GM12878 (cell line): ENCODE results near the gene NDUFB7. TPM values are rescaled to one million over a fixed set of nuclear protein-coding genes. Genes with fewer than 3 reads are reported as not detected.
A peak's percentile ranks its signal among the peaks of the same experiment; 100 is the strongest.

Experiments
- CBX3 ChIP-seq: fragments of 200-600 bp; sonication (generic); IDR thresholded peaks from 2 replicates; pipeline ENCODE4 v1.6.1; 2016; ENCODE audit warnings: low read depth, borderline replicate concordance
- CREB1 ChIP-seq: IDR thresholded peaks from 2 replicates; pipeline ENCODE4 v1.6.1; 2012; ENCODE audit warnings: low read depth, mild to moderate bottlenecking, inconsistent platforms
- DPF2 ChIP-seq: fragments of 450-650 bp; IDR thresholded peaks from 2 replicates; pipeline ENCODE4 v1.6.1; 2017; ENCODE audit warnings: mild to moderate bottlenecking
- EP300 ChIP-seq, 2 experiments: fragments of 150-350 bp in 1 of 2; IDR thresholded peaks; 2 replicates each; pipeline ENCODE4 v1.6.1; 2011 to 2012; ENCODE audit warnings: low read depth in 2 of 2, low read length in 2 of 2, borderline replicate concordance in 1 of 2, improper control_type of control experiment in 1 of 2, inconsistent platforms in 1 of 2; ENCODE audit not compliant: control insufficient read depth in 1 of 2
- ETV6 ChIP-seq, 2 experiments: fragments of 450-650 bp in 1 of 2; IDR thresholded peaks in 1 of 2; conservative IDR thresholded peaks in 1 of 2; 2 replicates each; pipeline ENCODE4 v1.6.1; 2014; ENCODE audit warnings: antibody characterized with exemption in 1 of 2, borderline replicate concordance in 1 of 2, low read depth in 1 of 2, mild to moderate bottlenecking in 1 of 2, moderate library complexity in 1 of 2
- EZH2 ChIP-seq: IDR thresholded peaks from 2 replicates; pipeline ENCODE4 v1.6.1; 2012; ENCODE audit warnings: low read depth, mild to moderate bottlenecking, control low read depth, inconsistent platforms, low read length, borderline replicate concordance; ENCODE audit not compliant: control insufficient read depth
- MTA2 ChIP-seq: fragments of 450-650 bp; IDR thresholded peaks from 2 replicates; pipeline ENCODE4 v1.6.1; 2016; ENCODE audit warnings: low read depth, mild to moderate bottlenecking, moderate library complexity
- NFIC ChIP-seq: IDR thresholded peaks from 2 replicates; pipeline ENCODE4 v1.6.1; 2012; ENCODE audit warnings: low read depth, mild to moderate bottlenecking, inconsistent platforms, low read length, moderate library complexity
- NR2F1 ChIP-seq: fragments of 450-650 bp; conservative IDR thresholded peaks from 2 replicates; pipeline ENCODE4 v1.6.1; 2017; ENCODE audit warnings: mild to moderate bottlenecking
- RELB ChIP-seq: fragments of 450-650 bp; IDR thresholded peaks from 2 replicates; pipeline ENCODE4 v1.6.1; 2017; ENCODE audit warnings: low read depth, mild to moderate bottlenecking, moderate library complexity
- TCF3 ChIP-seq: IDR thresholded peaks from 2 replicates; pipeline ENCODE4 v1.6.1; 2012; ENCODE audit warnings: low read depth, mild to moderate bottlenecking, low read length, borderline replicate concordance; ENCODE audit not compliant: insufficient read depth
- polyA plus RNA-seq, 11 experiments: library from polyadenylated mRNA; depleted of rRNA in 4 of 11; unstranded in 6 of 11; stranded (reverse) in 5 of 11; fragments of >200 nt; fragmentation: Nextera tagmentation in 4 of 11; fragmentation: Illumina TruSeq in 1 of 11; extraction: Ambion mirVana in 4 of 11; extraction: Trizol in 1 of 11; gene quantifications; 1 replicate in 1 of 11; 2 replicates in 10 of 11; pipeline versions ENCODE4 v1.2.1 to v1.2.3, GENCODE V29; 2011 to 2016; ENCODE audit warnings: inconsistent platforms in 2 of 11, missing spikeins in 2 of 11, low read depth in 1 of 11
- total RNA-seq, 4 experiments: library from RNA; depleted of rRNA in 3 of 4; stranded (reverse); fragments of >200 nt in 3 of 4; fragmentation: Illumina TruSeq in 1 of 4; extraction: Trizol in 1 of 4; gene quantifications; 2 replicates each; pipeline versions ENCODE4 v1.2.1 to v1.2.3, GENCODE V29; 2013 to 2021
- TF ChIP-seq, protein P1 (sequence below): fragments of 450-650 bp; formaldehyde crosslinking; IDR thresholded peaks from 2 replicates; pipeline ENCODE4 v1.4.0; 2020; ENCODE audit warnings: mild to moderate bottlenecking, moderate library complexity
- TF ChIP-seq, protein P2 (sequence below): fragments of 450-650 bp; IDR thresholded peaks from 2 replicates; pipeline ENCODE4 v1.6.1; 2017; ENCODE audit warnings: borderline replicate concordance
- TF ChIP-seq, protein P3 (sequence below): fragments of 450-650 bp; conservative IDR thresholded peaks from 2 replicates; pipeline ENCODE4 v1.6.1; 2017; ENCODE audit warnings: mild to moderate bottlenecking, moderate library complexity

The NDUFB7 gene
- total and polyA plus RNA-seq, 10 of the 15 experiments (the other 5 are each of a cell fraction or from before 2014, with no cell fraction given) = 14.6 to 480 (median 182) TPM

- peak; percentile 37 to 52; a peak in 2 of 4 replicates for TF ChIP-seq EP300 (IDR thresholded peaks at IDR 0.05; ENCODE audit: borderline replicate concordance in 1 of 2, control insufficient read depth in 1 of 2, low read depth in 2 of 2, low read length in 2 of 2)
- peak; percentile 85 for TF ChIP-seq NR2F1
- no peak for TF ChIP-seq CBX3
- peak; percentile 64; the same call in 1 of the 2 replicates for TF ChIP-seq RELB
- TF ChIP-seq DPF2 = peak; percentile 80; the same call in 1 of the 2 replicates
- peak; percentile 46; the same call in 1 of the 2 replicates for TF ChIP-seq CREB1
- TF ChIP-seq EZH2 = no peak
- peak in 1 of 2 experiments; percentile 52; a peak in 2 of 4 replicates for TF ChIP-seq ETV6 (conservative IDR thresholded peaks at IDR 0.05 in 1 of 2, IDR thresholded peaks at IDR 0.05 in 1 of 2; ENCODE audit: borderline replicate concordance in 1 of 2, low read depth in 1 of 2)
- TF ChIP-seq, protein P1, sequence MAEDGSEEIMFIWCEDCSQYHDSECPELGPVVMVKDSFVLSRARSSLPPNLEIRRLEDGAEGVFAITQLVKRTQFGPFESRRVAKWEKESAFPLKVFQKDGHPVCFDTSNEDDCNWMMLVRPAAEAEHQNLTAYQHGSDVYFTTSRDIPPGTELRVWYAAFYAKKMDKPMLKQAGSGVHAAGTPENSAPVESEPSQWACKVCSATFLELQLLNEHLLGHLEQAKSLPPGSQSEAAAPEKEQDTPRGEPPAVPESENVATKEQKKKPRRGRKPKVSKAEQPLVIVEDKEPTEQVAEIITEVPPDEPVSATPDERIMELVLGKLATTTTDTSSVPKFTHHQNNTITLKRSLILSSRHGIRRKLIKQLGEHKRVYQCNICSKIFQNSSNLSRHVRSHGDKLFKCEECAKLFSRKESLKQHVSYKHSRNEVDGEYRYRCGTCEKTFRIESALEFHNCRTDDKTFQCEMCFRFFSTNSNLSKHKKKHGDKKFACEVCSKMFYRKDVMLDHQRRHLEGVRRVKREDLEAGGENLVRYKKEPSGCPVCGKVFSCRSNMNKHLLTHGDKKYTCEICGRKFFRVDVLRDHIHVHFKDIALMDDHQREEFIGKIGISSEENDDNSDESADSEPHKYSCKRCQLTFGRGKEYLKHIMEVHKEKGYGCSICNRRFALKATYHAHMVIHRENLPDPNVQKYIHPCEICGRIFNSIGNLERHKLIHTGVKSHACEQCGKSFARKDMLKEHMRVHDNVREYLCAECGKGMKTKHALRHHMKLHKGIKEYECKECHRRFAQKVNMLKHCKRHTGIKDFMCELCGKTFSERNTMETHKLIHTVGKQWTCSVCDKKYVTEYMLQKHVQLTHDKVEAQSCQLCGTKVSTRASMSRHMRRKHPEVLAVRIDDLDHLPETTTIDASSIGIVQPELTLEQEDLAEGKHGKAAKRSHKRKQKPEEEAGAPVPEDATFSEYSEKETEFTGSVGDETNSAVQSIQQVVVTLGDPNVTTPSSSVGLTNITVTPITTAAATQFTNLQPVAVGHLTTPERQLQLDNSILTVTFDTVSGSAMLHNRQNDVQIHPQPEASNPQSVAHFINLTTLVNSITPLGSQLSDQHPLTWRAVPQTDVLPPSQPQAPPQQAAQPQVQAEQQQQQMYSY (CRISPR knock-in tag) = no peak
- no peak for TF ChIP-seq TCF3
- TF ChIP-seq, protein P2, sequence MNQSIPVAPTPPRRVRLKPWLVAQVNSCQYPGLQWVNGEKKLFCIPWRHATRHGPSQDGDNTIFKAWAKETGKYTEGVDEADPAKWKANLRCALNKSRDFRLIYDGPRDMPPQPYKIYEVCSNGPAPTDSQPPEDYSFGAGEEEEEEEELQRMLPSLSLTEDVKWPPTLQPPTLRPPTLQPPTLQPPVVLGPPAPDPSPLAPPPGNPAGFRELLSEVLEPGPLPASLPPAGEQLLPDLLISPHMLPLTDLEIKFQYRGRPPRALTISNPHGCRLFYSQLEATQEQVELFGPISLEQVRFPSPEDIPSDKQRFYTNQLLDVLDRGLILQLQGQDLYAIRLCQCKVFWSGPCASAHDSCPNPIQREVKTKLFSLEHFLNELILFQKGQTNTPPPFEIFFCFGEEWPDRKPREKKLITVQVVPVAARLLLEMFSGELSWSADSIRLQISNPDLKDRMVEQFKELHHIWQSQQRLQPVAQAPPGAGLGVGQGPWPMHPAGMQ = no peak
- TF ChIP-seq MTA2 = peak; percentile 79
- TF ChIP-seq, protein P3, sequence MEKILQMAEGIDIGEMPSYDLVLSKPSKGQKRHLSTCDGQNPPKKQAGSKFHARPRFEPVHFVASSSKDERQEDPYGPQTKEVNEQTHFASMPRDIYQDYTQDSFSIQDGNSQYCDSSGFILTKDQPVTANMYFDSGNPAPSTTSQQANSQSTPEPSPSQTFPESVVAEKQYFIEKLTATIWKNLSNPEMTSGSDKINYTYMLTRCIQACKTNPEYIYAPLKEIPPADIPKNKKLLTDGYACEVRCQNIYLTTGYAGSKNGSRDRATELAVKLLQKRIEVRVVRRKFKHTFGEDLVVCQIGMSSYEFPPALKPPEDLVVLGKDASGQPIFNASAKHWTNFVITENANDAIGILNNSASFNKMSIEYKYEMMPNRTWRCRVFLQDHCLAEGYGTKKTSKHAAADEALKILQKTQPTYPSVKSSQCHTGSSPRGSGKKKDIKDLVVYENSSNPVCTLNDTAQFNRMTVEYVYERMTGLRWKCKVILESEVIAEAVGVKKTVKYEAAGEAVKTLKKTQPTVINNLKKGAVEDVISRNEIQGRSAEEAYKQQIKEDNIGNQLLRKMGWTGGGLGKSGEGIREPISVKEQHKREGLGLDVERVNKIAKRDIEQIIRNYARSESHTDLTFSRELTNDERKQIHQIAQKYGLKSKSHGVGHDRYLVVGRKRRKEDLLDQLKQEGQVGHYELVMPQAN = 0 out of 2 replicates have a peak, but pooled peaks have one; percentile 21
- peak; percentile 51; the same call in 1 of the 2 replicates for TF ChIP-seq NFIC
These were observed 42.2 kb upstream of the NDUFB7 start (continued) for GRCh38 chr19:14614099-14614412.
